GM18951 (cell line): ENCODE data around the gene MKRN2OS.

Experiments
- POLR2A ChIP-seq: IDR thresholded peaks from 4 replicates; pipeline ENCODE4 v1.6.1; 2011; ENCODE audit warnings: mild to moderate bottlenecking; ENCODE audit not compliant: insufficient read length, insufficient read depth; ENCODE audit errors: extremely low read depth
- in situ Hi-C: fragments of 300-500 bp; cut with MboI; formaldehyde crosslinking; loops from one replicate; pipeline ENCODE4 v1.12.0; 2022; ENCODE audit warnings: low sequenced_read_pairs, mixed read lengths, inconsistent platforms; ENCODE audit not compliant: unreplicated experiment

Gene MKRN2OS

GRCh38 chr3:12545473-12545791 lies at the start of gene MKRN2OS:
MKRN2OS (minus strand) TSS chr3:12545499; CDS start chr3:12545464, 35 bp downstream.
- TF ChIP-seq POLR2A, result no peak
- in situ Hi-C loops, result no loop called here

GRCh38 chr3:12593473-12593872 lies 48.2 kb upstream of the MKRN2OS start:
- TF ChIP-seq POLR2A, result no peak

GRCh38 chr3:12591997-12592715 lies 46.9 kb upstream of the MKRN2OS start:
- in situ Hi-C loops, result no loop called here

More at GRCh38 chr3:12593473-12593872, 48.2 kb upstream of the MKRN2OS start:
- in situ Hi-C loops, result no loop called here

GRCh38 chr3:12591456-12591855 lies 46.2 kb upstream of the MKRN2OS start:
- in situ Hi-C loops, result no loop called here
- TF ChIP-seq POLR2A, result no peak

More at GRCh38 chr3:12591997-12592715, 46.9 kb upstream of the MKRN2OS start:
- no peak for TF ChIP-seq POLR2A

GRCh38 chr3:12590096-12590495 lies 44.8 kb upstream of the MKRN2OS start:
- no peak for TF ChIP-seq POLR2A

GRCh38 chr3:12588039-12589009 lies 43.0 kb upstream of the MKRN2OS start:
- in situ Hi-C loops, result no loop called here

More at GRCh38 chr3:12590096-12590495, 44.8 kb upstream of the MKRN2OS start:
- in situ Hi-C loops, result no loop called here

GRCh38 chr3:12586403-12586802 lies 41.1 kb upstream of the MKRN2OS start:
- TF ChIP-seq POLR2A, result no peak
- in situ Hi-C loops, result no loop called here

More at GRCh38 chr3:12588039-12589009, 43.0 kb upstream of the MKRN2OS start:
- TF ChIP-seq POLR2A, result no peak

GRCh38 chr3:12585970-12586369 lies 40.7 kb upstream of the MKRN2OS start:
- no peak for TF ChIP-seq POLR2A
- in situ Hi-C loops, result no loop called here

- in situ Hi-C loops, result no loop called here
- no peak for TF ChIP-seq POLR2A
These were observed 39.9 kb upstream of the MKRN2OS start for GRCh38 chr3:12585181-12585580.

- no peak for TF ChIP-seq POLR2A
- in situ Hi-C loops, result no loop called here
These were observed 38.8 kb upstream of the MKRN2OS start for GRCh38 chr3:12584083-12584482.

- no peak for TF ChIP-seq POLR2A
- in situ Hi-C loops, result no loop called here
These were observed 38.0 kb upstream of the MKRN2OS start for GRCh38 chr3:12583280-12583679.

- in situ Hi-C loops, result no loop called here
- no peak for TF ChIP-seq POLR2A
These were observed 37.4 kb upstream of the MKRN2OS start for GRCh38 chr3:12582730-12583129.

- no peak for TF ChIP-seq POLR2A
- in situ Hi-C loops, result no loop called here
These were observed 34.6 kb upstream of the MKRN2OS start for GRCh38 chr3:12579905-12580304.

GRCh38 chr3:12579456-12579855 lies 34.2 kb upstream of the MKRN2OS start:
- in situ Hi-C loops, result no loop called here
- TF ChIP-seq POLR2A, result no peak

GRCh38 chr3:12578742-12579141 lies 33.4 kb upstream of the MKRN2OS start:
- in situ Hi-C loops, result no loop called here
- TF ChIP-seq POLR2A, result no peak
